Hematopoietic multipotent progenitor cell treated with erythropoietin and hydrocortisone succinate and interleukin-3 and kit ligand, for 4 days (in vitro differentiated cells): ENCODE results near the gene PLD4.

Source experiments
- DNase-seq: peaks from one replicate; pipeline ENCODE4 v3.0.0-alpha.2; 2015

PLD4 gene

DNA sequence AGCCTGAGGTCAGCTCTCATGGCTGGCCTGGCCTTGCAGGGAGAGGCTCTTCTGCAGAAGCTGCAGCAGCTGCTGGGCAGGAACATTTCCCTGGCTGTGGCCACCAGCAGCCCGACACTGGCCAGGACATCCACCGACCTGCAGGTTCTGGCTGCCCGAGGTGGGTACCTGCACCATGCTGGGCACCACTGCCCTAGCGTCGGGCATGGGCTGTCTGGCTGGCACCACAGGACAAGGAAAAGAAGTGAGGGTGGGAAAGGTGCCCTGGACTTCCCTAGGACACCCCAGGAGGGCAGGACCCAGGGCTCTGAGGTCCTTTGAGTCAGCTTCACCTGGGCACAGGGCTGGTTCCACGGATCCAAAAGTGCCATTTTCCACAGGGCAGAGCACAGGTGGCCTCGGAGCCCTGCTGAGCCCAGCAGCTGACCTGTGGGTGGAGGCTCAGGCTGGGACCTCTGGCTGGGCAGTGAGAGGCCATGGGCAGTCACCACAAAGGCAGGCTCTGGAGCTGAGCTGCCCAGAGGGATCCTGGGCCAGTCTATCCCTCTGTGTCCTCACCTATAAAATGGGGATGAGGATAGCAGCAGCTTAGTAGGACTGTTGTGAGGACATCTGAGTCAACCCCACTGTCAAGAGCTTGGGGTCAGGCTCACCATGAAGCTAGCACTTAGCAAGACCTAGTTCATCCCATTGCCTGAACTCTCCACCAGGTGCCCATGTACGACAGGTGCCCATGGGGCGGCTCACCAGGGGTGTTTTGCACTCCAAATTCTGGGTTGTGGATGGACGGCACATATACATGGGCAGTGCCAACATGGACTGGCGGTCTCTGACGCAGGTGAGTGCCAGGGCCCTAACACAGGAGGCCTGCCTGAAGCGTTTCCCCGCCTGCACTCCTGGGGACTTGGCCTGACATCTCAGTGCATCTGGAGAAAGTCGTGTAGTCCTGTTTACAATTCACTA, 4.9 kb downstream of the PLD4 start:
- no peak for DNase-seq

DNA sequence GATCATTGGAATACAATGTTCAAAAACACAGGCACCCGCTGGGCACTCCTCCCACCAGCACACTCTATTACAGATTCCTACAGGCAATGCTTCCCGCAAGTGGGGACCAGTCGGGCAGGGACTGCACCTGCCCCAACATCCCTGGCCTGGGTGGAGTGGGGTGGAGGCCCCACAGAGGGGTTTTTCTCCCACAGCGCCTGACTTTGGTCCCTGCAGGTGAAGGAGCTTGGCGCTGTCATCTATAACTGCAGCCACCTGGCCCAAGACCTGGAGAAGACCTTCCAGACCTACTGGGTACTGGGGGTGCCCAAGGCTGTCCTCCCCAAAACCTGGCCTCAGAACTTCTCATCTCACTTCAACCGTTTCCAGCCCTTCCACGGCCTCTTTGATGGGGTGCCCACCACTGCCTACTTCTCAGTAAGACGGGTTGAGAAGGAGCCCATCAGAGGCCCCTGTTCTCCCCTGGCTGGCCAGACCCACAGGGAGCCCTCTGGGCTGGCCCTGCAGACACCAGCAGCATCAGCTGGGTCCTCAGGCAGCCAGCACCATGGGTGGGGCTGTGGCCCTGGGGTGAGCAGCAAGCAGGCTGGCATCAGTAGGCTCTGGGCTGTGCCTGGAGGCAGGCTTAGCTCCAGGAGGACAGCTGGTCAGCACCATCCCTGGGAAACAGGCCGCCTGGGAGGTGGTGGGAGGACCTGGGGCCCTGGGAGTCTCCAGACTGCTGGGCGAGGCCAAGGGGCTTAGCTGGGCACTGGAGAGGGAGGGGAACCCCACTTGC, 6.0 kb downstream of the PLD4 start:
- DNase-seq = no peak

- no peak for DNase-seq
Observed at GRCh38 chr14:104931304-104931770, 6.7 kb downstream of the PLD4 start.

GRCh38 chr14:104931771-104932675, 7.3 kb downstream of the PLD4 start:
- DNase-seq = no peak

DNA sequence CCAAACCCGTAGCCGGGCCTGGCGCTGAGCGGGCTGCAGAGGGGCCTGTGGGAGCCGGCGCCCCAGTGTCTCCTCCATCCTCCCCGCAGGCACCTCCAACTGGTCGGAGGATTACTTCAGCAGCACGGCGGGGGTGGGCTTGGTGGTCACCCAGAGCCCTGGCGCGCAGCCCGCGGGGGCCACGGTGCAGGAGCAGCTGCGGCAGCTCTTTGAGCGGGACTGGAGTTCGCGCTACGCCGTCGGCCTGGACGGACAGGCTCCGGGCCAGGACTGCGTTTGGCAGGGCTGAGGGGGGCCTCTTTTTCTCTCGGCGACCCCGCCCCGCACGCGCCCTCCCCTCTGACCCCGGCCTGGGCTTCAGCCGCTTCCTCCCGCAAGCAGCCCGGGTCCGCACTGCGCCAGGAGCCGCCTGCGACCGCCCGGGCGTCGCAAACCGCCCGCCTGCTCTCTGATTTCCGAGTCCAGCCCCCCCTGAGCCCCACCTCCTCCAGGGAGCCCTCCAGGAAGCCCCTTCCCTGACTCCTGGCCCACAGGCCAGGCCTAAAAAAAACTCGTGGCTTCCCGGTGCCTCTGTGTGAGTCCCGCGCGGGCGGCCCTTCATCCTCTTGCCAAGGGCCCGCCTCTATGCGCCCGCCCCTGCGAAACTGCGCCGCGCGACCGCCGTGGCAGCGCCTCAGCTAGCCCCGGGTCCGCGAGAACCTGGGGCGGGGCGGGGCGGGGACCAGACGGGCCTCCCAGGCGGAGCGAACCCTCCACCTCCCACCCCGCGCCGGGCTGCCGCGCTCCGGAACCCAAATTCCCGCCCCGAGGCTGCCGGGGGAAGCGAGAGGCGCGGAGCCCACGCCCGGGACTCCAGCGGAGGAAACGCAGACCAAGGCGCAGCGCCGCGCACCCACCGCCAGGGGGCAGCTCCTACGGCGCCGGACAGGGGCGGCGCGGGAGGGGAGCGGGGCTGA, 8.3 kb downstream of the PLD4 start:
- peak; percentile 89 for DNase-seq

DNA sequence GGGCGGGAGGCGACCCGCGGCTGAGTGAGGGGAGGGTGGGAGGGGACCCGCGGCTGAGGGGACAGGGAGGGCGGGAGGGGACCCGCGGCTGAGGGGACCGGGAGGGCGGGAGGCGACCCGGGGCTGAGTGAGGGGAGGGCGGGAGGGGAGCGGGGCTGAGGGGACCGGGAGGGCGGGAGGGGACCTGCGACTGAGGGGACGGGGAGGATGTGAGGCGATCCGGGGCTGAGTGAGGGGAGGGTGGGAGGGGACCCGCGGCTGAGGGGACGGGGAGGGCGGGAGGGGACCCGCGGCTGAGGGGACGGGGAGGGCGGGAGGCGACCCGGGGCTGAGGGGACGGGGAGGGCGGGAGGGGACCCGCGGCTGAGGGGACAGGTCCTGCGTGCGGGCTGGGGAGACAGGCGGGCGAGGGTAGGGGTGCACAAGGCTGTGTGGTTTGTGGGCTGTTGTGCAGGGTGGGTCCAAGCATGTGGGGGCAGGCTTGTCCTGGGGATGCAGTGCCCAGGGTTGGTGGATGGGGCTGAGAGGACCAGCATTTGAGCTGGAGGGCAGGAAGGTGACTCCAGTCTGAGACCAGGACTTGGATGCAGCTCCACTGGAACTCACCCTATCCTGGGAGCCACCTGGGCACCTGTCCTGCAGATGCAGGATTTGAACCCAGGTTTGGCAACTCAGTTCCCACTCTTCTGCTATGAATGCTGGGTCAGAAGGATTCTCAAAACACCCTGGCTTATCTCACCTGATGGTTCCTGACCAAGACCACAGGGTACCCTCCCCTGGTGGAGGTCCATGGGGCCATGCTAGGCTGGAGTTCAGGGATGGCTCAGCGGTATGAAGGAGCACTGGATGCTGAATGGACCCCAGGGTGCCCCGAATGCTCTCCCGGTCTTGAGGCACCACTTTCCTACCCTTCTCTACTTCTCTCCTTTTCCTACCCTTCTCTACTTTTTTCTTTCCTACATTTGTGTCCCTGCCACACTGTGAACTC, 9.4 kb downstream of the PLD4 start:
- peak; percentile 25 for DNase-seq

- no peak for DNase-seq
Observed at GRCh38 chr14:104935026-104935650, 10.5 kb downstream of the PLD4 start.

GRCh38 chr14:104935955-104936354, 11.3 kb downstream of the PLD4 start:
- DNase-seq = no peak

DNA sequence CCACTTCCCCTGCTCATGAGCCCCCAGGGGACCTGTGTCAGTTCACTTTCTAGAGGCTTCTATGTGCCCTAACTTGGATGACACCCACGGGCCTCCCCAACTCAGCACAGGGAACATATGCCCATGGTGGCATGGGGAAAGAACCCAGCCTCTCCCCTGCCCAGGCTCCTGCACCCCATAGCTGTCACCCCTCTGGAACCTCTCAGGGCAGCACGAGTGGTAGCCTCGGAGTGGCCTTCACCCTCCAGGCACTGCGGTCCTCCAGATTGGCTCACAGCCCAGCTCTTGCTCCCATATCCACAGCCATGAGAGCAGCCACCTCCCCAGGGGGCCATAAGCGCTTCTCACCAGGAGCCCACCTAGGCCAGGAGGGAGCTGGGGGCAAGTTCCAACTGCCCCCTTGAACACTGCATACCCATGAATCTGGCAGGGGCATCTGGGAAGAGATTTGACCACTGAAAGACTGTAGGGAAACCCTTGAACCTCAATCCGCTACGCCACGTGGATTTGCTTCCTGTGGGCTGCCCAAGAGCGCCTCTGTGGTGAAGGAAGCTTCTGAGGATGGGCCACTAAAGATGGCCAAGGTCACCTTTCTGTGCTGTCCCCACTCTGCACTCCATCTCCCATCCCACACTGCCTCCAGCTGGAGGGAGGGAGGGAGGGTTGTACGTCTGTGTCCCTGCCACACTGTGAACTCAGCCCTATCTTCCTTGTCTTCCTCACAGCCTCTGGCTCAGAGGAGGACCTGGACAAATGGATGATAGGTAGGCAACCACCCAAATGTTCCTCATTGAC, 11.9 kb downstream of the PLD4 start:
- DNase-seq = no peak

DNA sequence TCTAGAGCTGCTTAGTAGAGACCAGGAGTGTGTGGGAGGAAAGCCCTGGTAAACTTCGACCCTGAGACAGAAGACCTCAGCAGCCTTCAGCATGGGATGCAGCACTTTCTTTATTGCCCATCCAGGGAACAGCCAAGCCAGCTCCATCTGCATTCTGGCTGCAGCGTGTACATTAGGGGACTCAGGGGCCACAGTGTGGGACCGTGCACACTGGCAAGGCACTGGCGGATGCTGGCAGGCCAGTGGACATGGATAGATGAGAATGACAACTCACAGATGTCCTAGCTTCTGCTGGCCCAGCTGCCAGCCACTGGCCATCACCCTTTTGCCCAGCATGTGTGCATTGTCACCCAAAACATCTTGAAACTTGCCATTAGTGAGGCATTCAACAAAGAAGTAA, 12.5 kb downstream of the PLD4 start:
- DNase-seq = no peak

GRCh38 chr14:104937694-104938365, 13.2 kb downstream of the PLD4 start:
- DNase-seq = no peak

DNA sequence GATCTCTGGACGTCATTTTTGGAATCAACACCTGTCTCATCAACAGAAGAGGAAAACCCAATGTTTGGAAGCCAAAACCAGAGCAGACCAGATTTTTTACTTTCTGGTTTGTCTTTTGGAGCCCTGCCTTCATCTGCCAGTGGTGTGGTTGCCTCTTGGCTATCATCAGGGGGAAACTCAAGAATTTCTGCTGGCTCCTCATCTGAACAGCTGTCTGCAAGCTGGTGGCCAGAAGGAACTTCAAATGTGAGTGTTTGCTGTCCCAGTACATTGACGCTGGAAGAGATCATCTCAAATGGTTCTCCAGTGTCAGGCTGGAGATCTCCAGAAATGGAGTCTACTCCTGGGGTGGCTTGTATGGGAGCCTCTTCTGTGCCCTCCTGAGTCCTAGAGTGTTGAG, 13.8 kb downstream of the PLD4 start:
- no peak for DNase-seq

GRCh38 chr14:104938960-104939359, 14.3 kb downstream of the PLD4 start:
- no peak for DNase-seq

GRCh38 chr14:104939666-104940410, 15.2 kb downstream of the PLD4 start:
- DNase-seq = no peak

DNA sequence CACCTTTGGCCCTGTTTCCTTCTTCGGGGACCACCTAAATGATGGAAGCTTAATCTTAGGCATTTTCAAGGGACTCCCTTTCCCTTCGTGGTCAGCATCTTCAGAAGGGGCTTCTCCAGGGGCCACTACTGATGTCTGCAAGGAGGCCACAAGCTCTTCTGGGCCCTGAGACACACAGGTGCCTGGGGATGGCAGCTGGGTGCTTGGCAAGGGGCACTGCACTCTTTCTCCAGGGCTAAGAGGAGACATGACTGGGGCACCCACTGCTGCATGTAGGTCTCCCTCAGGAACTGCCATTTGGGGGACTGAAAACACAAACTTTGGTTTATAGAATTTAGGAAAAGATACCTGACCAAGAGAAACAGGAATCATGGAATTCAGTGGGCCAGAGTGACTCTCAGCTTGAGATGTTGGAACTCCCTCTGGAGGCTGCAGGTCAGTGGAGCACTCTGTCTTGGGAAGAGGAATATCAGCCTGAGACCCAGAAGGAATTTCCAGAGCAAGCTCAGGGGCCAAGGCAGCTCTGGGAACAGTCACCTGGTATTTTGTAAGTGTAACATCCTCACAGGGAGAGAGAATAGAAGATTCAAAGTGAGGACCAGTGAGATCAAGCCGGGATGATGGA, 16.0 kb downstream of the PLD4 start:
- DNase-seq = no peak

DNA sequence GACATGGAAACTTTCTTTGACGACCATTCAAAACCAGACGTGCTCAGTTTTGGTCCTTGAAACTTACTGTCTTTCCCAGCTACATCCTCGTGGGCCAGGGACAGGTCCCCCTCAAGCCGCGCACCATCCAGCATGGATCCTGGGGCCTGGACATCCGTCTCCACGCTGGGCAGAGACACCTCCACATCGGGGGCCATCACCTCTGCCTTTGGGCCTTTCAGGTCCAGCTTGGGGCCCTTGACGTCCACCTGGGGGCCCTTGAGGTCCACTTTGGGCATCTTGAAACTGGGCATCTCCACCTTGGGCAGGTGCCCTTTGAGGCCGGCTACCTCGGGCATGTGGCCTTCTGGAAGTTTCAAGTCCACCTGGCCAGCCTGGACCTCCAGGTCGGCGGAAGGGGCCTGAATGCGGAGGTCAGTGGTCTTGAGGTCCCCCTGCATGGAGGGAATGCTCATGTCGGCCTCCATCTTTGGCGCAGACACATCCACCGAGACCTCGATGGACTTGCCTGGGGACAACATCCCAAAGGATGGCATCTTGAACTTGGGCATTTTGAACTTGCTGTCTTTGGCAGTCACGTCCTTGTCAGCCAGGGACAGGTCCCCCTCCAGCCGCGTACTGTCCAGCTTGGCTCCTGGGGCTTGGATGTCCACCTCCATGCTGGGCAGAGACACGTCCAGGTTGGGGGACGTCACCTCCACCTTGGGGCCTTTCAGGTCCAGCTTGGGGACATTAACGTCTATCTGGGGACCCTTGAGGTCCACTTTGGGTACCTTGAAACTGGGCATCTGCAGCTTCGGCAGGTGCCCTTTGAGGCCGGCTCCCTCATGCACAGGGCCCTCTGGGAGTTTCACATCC, 17.1 kb downstream of the PLD4 start:
- DNase-seq = no peak
